Superior temporal gyrus (tissue), 1 donor: Measurements from ENCODE around the gene SLC39A11.

Experiments used
- DNase-seq: peaks from one replicate; pipeline ENCODE4 v3.0.0-alpha.2; 2016; ENCODE audit errors: extremely low spot score

Gene SLC39A11

DNA sequence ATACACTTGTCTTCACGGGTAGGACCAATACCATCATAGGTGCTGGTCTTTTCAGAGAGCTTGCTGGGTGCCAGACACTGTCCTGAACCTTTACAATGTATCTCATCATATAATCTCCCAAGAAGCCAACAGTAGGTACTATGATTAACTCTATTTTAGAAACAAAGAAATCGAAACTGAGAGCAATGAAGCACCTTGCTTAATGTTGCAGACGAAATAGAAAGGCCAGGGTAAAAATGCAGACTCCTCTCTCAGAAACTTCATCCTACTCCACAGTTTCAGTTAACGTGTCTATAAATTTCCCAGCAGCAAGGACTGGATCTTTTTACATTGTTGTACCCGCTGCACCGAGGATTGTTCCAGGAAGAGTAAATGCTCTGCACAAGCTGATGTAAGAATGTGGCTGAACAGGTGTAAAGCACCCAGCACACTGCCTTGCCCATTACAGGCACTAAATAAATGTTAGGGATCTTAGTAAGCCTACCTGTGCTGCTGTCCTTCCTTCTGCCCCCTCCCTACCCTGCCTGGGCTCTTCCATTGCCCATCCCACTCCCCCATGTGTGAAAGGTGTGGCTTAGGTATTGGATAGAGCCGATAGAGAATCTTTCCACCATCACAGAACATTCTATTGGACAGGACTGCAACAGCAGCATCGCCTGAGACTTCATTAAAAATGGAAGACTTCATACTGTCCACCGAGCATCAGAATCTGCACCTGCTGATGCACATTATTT is 495.0 kb downstream of the SLC39A11 start:
- DNase-seq, result no peak
